NB4 (cell line): Measurements from ENCODE around the gene CYP2A6.
"Not testable (repeated sequence)": the region's sequence is repeated elsewhere in the genome, so short reads cannot be mapped to it uniquely, and the experiment has no call there.

Experiments
- DNase-seq: peaks from one replicate; pipeline ENCODE4 v3.0.0; 2010; ENCODE audit warnings: low read depth
- H3K4me3 ChIP-seq: one replicate; pipeline ENCODE4 v1.5.1; 2011; ENCODE audit warnings: mild to moderate bottlenecking, low read depth, low read length, moderate library complexity
- MYC ChIP-seq: IDR thresholded peaks from 2 replicates; pipeline ENCODE4 v1.6.1; 2011; ENCODE audit warnings: low read depth, low read length
- POLR2A ChIP-seq: IDR thresholded peaks from 2 replicates; pipeline ENCODE4 v1.6.1; 2011; ENCODE audit warnings: mild to moderate bottlenecking; ENCODE audit not compliant: insufficient read length; ENCODE audit errors: extremely low read depth
- TF ChIP-seq, protein P1 (sequence below): IDR thresholded peaks from one replicate; pipeline ENCODE4 v1.5.1; 2012; ENCODE audit warnings: low read depth, low read length
- TF ChIP-seq, protein P2 (sequence below): IDR thresholded peaks from 2 replicates; pipeline ENCODE4 v1.6.1; 2011; ENCODE audit warnings: low read depth, low read length

The CYP2A6 gene

DNA sequence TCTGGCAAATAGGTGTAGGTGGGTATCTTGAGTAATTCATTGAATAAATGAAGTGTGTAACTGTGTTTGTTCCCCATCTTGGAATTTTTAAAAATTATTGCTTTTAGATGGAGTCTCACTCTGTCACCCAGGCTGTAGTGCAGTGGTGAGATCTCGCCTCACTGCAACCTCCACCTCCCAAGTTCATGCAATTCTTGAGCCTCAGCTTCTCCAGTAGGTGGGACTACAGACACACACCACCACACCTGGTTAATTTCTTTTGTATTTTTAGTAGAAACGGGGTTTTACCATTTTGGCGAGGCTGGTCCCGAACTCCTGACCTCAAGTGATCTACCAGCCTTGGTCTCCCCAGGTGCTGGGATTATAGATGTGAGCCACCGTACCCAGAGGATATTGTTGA lies 7.9 kb upstream of the CYP2A6 start:
- DNase-seq: no peak
- no peak for TF ChIP-seq MYC
- TF ChIP-seq, protein P1, sequence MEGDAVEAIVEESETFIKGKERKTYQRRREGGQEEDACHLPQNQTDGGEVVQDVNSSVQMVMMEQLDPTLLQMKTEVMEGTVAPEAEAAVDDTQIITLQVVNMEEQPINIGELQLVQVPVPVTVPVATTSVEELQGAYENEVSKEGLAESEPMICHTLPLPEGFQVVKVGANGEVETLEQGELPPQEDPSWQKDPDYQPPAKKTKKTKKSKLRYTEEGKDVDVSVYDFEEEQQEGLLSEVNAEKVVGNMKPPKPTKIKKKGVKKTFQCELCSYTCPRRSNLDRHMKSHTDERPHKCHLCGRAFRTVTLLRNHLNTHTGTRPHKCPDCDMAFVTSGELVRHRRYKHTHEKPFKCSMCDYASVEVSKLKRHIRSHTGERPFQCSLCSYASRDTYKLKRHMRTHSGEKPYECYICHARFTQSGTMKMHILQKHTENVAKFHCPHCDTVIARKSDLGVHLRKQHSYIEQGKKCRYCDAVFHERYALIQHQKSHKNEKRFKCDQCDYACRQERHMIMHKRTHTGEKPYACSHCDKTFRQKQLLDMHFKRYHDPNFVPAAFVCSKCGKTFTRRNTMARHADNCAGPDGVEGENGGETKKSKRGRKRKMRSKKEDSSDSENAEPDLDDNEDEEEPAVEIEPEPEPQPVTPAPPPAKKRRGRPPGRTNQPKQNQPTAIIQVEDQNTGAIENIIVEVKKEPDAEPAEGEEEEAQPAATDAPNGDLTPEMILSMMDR: no peak
- no peak for TF ChIP-seq POLR2A
- TF ChIP-seq, protein P2, sequence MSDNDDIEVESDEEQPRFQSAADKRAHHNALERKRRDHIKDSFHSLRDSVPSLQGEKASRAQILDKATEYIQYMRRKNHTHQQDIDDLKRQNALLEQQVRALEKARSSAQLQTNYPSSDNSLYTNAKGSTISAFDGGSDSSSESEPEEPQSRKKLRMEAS: no peak
- no peak overlapping the region for H3K4me3 ChIP-seq

- not testable (repeated sequence) for H3K4me3 ChIP-seq, DNase-seq
Measured at GRCh38 chr19:40852467-40853152, 2.4 kb upstream of the CYP2A6 start.

GRCh38 chr19:40846722-40847121 lies 3.5 kb downstream of the CYP2A6 start:
- H3K4me3 ChIP-seq, DNase-seq: not testable (repeated sequence)

- H3K4me3 ChIP-seq, DNase-seq: not testable (repeated sequence)
Measured at GRCh38 chr19:40843653-40844052, 6.6 kb downstream of the CYP2A6 start.

DNA sequence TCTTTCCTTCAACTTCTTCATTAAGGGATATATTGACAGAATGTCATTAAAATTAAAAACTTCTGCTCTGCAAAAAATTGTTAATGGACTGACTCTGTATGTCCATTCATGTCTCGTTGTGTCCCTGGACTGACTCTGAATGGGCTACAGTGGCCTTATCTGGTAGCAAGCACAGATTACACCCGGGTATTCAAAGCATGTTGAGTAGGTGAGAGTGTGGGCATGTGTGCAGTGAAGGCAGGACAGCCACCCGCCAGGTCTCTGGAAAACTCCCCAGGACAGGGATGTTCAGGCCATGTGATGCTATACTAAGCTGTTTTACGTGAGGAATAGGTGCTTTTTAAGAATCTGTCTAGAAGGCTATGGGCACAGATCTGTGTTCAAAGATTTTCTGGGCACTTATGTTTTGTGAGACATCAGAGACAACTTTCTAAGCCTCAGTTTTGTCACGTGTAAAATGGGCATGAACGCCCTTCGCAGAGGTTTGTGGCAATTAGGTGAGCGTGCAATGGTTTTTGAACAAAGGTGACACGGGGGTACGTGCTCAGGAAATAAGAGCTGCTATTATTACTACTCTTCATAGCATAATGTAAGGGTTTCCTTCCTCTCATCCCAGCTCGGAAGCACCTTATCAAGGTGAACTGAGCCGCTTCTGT lies 7.1 kb downstream of the CYP2A6 start:
- H3K4me3 ChIP-seq, DNase-seq: not testable (repeated sequence)

DNA sequence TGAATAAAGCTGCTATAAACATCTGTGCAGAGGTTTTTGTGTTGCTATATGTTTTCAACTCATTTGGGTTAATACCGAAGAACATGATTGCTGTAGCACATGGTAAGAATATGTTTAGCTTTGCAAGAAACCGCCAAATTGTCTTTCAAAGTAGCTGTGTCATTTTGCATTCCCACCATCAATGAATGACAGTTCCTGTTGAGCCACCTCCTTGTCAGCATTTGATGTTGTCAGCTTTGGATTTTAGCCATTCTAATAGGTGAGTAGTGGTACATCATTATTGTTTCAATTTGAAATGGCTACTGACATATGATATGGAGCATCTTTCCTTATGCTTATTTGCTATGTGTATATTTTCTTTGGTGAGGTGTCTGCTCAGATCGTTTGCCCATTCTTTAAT lies 8.2 kb downstream of the CYP2A6 start:
- not testable (repeated sequence) for H3K4me3 ChIP-seq, DNase-seq

DNA sequence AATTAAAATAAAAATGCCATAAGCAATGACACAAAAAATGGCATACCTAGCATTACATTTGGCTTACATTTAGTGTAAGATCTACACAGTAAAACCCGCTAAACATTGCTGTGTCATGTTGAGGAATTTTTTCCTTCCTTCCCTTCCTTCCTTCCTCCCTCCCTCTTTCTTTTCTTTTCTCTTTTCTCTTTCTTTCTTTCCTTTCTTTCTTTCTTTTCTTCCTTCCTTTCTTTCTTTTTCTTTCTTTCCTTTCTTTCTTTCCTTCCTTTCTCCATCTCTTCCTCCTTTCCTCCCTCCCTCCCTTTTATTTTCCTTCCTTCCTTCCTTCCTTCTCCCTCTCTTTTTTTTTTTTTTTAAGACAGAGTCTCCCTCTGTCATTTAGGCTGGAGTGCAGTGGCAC lies 11.8 kb downstream of the CYP2A6 start:
- H3K4me3 ChIP-seq, DNase-seq: not testable (repeated sequence)

DNA sequence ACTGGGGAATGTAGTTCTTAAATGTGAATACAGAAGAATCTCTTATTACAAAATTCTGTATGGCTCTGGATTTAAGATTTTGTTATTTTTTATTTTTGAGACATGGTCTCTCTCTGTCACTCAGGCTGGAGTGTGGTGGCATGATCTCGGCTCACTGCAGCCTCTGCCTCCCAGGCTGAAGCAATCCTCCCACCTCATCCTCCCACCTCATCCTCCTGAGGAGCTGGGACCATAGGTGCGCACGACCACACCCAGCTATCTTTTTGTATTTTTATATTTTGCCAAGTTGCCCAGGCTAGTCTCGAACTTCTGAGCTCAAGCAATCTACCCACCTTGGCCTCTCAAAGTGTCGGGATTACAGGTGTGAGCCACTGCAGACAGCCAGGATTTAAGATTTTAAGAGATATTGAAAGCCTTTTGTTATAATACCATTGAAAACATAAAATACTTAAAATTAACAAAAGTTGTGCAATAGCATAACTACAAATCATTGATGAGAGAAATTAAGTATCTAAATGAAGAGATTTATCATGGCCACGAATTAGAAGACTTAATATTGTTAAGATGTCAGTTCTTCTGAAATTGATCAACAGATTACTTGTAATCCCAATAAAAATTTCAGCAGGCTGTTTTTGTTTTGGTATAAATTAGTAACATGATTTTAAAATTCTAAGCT lies 13.4 kb downstream of the CYP2A6 start:
- TF ChIP-seq MYC (no peak), POLR2A (no peak)
- TF ChIP-seq, protein P1: no peak
- TF ChIP-seq, protein P2: no peak
- H3K4me3 ChIP-seq: no peak overlapping the region
- DNase-seq: no peak

DNA sequence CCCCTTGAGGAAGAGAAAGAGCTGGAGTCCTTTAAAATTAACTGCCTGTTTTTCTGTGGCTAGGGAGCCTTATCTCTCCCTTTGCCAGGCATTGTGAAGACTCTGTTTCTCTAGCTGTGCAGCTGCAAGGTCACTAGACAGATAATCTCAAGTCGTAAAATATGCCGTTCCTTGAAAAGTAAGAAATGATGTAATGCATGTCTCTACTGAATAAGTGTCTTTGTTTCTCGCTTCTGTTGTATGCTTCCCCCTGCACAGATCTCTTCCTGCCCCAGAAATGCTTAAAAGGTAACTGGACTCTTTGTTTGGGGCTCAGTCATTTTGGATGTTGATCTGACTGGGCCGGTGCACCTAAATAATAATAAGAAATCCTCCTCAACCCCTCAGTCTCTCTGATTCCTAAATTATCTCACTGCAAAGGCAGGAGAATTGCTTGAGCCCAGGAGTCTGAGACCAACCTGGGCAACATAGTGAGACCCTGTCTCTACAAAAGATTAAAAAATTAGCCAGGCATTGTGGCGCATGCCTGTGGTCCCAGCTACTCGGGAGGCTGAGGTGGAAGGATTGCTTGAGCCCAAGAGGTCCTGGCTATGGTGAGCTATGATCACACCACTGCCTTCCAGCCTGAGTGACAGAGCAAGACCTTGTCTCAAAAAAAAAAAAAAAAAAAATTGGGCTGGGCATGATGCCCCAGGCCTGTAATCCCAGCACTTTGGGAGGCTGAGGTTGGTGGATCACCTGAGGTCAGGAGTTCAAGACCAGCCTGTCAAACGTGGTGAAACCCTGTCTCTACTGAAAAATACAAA lies 16.3 kb downstream of the CYP2A6 start:
- peak; percentile 48 for DNase-seq
- H3K4me3 ChIP-seq: not testable (repeated sequence)

GRCh38 chr19:40832431-40832790 lies 17.8 kb downstream of the CYP2A6 start:
- H3K4me3 ChIP-seq, DNase-seq: not testable (repeated sequence)
